Natural killer cell (primary cell): ENCODE measurements around the gene KRTAP9-1. TPM values are rescaled to one million over a fixed set of nuclear protein-coding genes. Genes with fewer than 3 reads are reported as not detected.
"Not testable (repeated sequence)": the region's sequence is repeated elsewhere in the genome, so short reads cannot be mapped to it uniquely, and the experiment has no call there.

Experiments
- ATAC-seq, 3 donors: fragments of 150-1000 bp in 2 of 3; fragments of 200-7000 bp in 1 of 3; cut with Tn5 transposase; 1 replicate in 1 of 3; 2 replicates in 2 of 3; pipeline ENCODE4 v1.10.0; 2021; ENCODE audit warnings: mild to moderate bottlenecking in 2 of 3, moderate library complexity in 2 of 3
- DNase-seq, 2 donors: peaks; one replicate each; pipeline versions ENCODE4 v3.0.0 to v3.0.0-alpha.2; 2013 to 2021; ENCODE audit warnings: mixed read lengths in 1 of 2
- H3K27ac ChIP-seq: one replicate; pipeline ENCODE4 v1.5.1; 2013; ENCODE audit warnings: mild to moderate bottlenecking, low read length
- H3K27me3 ChIP-seq: one replicate; pipeline ENCODE4 v1.6.1; 2013; ENCODE audit warnings: low read length; ENCODE audit not compliant: control insufficient read depth, insufficient read depth
- H3K36me3 ChIP-seq: one replicate; pipeline ENCODE4 v1.6.1; 2013; ENCODE audit warnings: low read length; ENCODE audit not compliant: control insufficient read depth, insufficient read depth
- H3K4me1 ChIP-seq: one replicate; pipeline ENCODE4 v1.6.1; 2013; ENCODE audit warnings: low read length; ENCODE audit not compliant: control insufficient read depth, insufficient read depth
- H3K4me3 ChIP-seq: one replicate; pipeline ENCODE4 v1.5.1; 2013; ENCODE audit warnings: low read length
- H3K9me3 ChIP-seq: one replicate; pipeline ENCODE4 v1.6.1; 2013; ENCODE audit warnings: low read length; ENCODE audit not compliant: control insufficient read depth, insufficient read depth
- H3K27ac Mint-ChIP-seq, 2 donors: one replicate each; pipeline ENCODE4 v1.8.0; 2022; ENCODE audit warnings: mild to moderate bottlenecking in 2 of 2, mixed read lengths in 2 of 2, moderate library complexity in 1 of 2
- H3K27me3 Mint-ChIP-seq, 2 donors: one replicate each; pipeline ENCODE4 v1.8.0; 2022; ENCODE audit warnings: low read depth in 2 of 2, mixed read lengths in 2 of 2
- H3K36me3 Mint-ChIP-seq: one replicate; pipeline ENCODE4 v1.8.0; 2022; ENCODE audit warnings: mixed read lengths
- H3K4me1 Mint-ChIP-seq, 2 donors: one replicate each; pipeline ENCODE4 v1.8.0; 2022; ENCODE audit warnings: mixed read lengths in 2 of 2
- H3K4me3 Mint-ChIP-seq: one replicate; pipeline ENCODE4 v1.8.0; 2022; ENCODE audit warnings: mild to moderate bottlenecking, moderate library complexity, mixed read lengths
- H3K9me3 Mint-ChIP-seq, 2 donors: one replicate each; pipeline ENCODE4 v1.8.0; 2022; ENCODE audit warnings: mixed read lengths in 2 of 2
- WGBS: methylation state at CpG from one replicate; pipeline ENCODE4 v1.1.7; 2013; ENCODE audit warnings: missing lambda C conversion rate; ENCODE audit not compliant: insufficient coverage; 5-methylcytosine and 5-hydroxymethylcytosine counted together
- intact Hi-C: fragments of 100-400 bp; cut with micrococcal nuclease; formaldehyde crosslinking; loops from one replicate; pipeline ENCODE4 v1.14.2; 2022
- total RNA-seq, 4 donors: library from RNA; stranded (reverse); fragments of 120-200 nt in 1 of 4; gene quantifications; one replicate each; pipeline versions ENCODE4 v1.2.3 to v1.2.4, GENCODE V29; 2013 to 2022
- TF ChIP-seq, protein P1 (sequence below): fragments of 200-600 bp; IDR thresholded peaks from one replicate; pipeline ENCODE4 v1.8.0; 2022; ENCODE audit warnings: antibody characterized with exemption

Gene KRTAP9-1
- total RNA-seq, 3 donors from 2014 or later (not counting 1 experiment from before 2014, with no cell fraction given), result not detected

DNA sequence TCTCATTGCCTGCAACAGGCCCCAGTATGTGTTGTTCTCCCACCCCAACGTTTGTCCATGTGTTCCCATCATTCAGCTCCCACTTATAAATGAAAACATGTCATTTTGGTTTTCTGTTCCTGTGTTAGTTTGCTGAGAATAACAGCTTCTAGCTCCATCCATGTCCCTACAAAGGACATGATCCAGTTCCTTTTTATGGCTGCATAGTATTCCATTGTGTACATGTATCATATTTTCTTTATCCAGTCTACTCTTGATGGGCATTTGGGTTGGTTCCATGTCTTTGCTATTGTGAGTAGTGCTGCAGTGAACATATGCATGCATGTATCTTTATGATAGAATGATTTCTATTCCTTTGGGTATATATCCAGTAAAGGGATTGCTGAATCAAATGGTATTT lies 26.0 kb downstream of the KRTAP9-1 start:
- H3K36me3 Mint-ChIP-seq, result no peaks in the 10 kb centered on the region
- intact Hi-C loops, result no loop called here
- TF ChIP-seq, protein P1, sequence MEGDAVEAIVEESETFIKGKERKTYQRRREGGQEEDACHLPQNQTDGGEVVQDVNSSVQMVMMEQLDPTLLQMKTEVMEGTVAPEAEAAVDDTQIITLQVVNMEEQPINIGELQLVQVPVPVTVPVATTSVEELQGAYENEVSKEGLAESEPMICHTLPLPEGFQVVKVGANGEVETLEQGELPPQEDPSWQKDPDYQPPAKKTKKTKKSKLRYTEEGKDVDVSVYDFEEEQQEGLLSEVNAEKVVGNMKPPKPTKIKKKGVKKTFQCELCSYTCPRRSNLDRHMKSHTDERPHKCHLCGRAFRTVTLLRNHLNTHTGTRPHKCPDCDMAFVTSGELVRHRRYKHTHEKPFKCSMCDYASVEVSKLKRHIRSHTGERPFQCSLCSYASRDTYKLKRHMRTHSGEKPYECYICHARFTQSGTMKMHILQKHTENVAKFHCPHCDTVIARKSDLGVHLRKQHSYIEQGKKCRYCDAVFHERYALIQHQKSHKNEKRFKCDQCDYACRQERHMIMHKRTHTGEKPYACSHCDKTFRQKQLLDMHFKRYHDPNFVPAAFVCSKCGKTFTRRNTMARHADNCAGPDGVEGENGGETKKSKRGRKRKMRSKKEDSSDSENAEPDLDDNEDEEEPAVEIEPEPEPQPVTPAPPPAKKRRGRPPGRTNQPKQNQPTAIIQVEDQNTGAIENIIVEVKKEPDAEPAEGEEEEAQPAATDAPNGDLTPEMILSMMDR, result no peak
- no peaks in the 10 kb centered on the region for H3K4me1 Mint-ChIP-seq
- 80% methylated on average over 1 of the region's 1 CpG for WGBS
- no peak overlapping the region for H3K4me3 Mint-ChIP-seq
- DNase-seq (no peak), ATAC-seq (no peak)
- peaks cover 15 to 31% of the 10 kb centered on the region in 2 donors for H3K27me3 Mint-ChIP-seq
- H3K4me1 ChIP-seq, result no peaks in the 10 kb centered on the region
- no peaks in the 10 kb centered on the region for H3K36me3 ChIP-seq
- H3K27ac Mint-ChIP-seq, result no peak overlapping the region
- peaks cover 2% of the 10 kb centered on the region for H3K27me3 ChIP-seq
- peaks cover 0 to 2% of the 10 kb centered on the region in 2 donors for H3K9me3 Mint-ChIP-seq
- no peaks in the 10 kb centered on the region for H3K9me3 ChIP-seq
- H3K4me3 ChIP-seq, result no peak overlapping the region
- H3K27ac ChIP-seq, result no peak overlapping the region

DNA sequence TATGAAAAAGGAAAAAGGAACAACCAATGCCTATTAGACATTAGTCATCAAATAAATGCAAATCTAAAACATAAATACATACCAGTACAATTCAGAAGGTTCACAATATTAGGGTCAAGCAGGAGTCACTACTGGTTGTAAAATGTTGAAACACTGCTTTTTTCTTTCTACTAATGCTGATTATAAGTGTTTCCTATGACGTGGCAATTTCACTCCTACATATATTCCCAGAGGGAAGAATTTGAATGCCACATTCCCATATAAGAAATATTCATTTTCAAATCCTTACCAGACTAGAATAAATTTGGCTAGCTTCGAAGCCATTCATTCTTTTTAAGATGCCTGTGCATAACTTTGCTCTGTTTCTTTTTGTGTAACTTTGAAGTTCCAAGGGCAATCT lies 34.1 kb downstream of the KRTAP9-1 start:
- no peak overlapping the region for H3K27ac Mint-ChIP-seq
- H3K27me3 Mint-ChIP-seq, result peaks cover 17 to 33% of the 10 kb centered on the region in 2 donors
- H3K27me3 ChIP-seq, result peaks cover 4% of the 10 kb centered on the region
- no peaks in the 10 kb centered on the region for H3K4me1 ChIP-seq
- H3K4me3 Mint-ChIP-seq, result no peak overlapping the region
- H3K9me3 ChIP-seq, result no peaks in the 10 kb centered on the region
- H3K4me1 Mint-ChIP-seq, result no peaks in the 10 kb centered on the region
- H3K36me3 Mint-ChIP-seq, result no peaks in the 10 kb centered on the region
- peaks cover 0 to 2% of the 10 kb centered on the region in 2 donors for H3K9me3 Mint-ChIP-seq
- no peak overlapping the region for H3K27ac ChIP-seq
- intact Hi-C loops, result loop anchor here (2.0 kb wide), 1 partner anchor 19 kb away; no protein-coding TSS in a partner anchor
- no peak overlapping the region for H3K4me3 ChIP-seq
- TF ChIP-seq, protein P1, result no peak
- H3K36me3 ChIP-seq, result no peaks in the 10 kb centered on the region
- WGBS, result 86% methylated on average over 1 of the region's 2 CpGs
- DNase-seq (no peak), ATAC-seq (no peak)

DNA sequence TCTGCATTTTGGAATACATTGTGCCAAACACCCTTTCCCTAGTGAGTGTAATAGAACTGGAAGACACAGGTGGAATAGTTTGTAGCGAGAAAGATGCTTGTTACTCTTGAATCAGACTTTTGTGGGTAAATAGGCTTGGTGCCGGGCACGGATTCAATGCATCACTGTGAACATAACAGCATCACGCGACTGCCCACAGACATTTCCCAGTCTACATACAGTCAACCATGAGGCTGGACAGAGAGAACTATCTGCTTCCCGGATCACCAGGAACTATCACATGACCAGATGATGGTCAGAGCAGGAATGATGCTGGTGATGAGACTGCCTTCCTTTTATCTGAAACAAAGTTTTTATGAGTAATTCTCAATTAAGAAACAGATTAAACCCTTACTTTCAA lies 36.4 kb downstream of the KRTAP9-1 start:
- TF ChIP-seq, protein P1, result no peak
- Histone ChIP-seq H3K27me3 (peaks cover 4% of the 10 kb centered on the region), H3K4me1 (no peaks in the 10 kb centered on the region), H3K36me3 (no peaks in the 10 kb centered on the region), H3K9me3 (no peaks in the 10 kb centered on the region), H3K27ac (no peak overlapping the region), H3K4me3 (no peak overlapping the region)
- no peak for DNase-seq
- no peaks in the 10 kb centered on the region for H3K9me3 Mint-ChIP-seq
- intact Hi-C loops, result no loop called here
- H3K4me3 Mint-ChIP-seq, result no peak overlapping the region
- ATAC-seq, result no peak
- H3K27ac Mint-ChIP-seq, result no peak overlapping the region
- 95% methylated on average over 6 of the region's 6 CpGs for WGBS
- H3K36me3 Mint-ChIP-seq, result no peaks in the 10 kb centered on the region
- peaks cover 12 to 29% of the 10 kb centered on the region in 2 donors for H3K27me3 Mint-ChIP-seq
- H3K4me1 Mint-ChIP-seq, result peaks cover 0 to 4% of the 10 kb centered on the region in 2 donors

DNA sequence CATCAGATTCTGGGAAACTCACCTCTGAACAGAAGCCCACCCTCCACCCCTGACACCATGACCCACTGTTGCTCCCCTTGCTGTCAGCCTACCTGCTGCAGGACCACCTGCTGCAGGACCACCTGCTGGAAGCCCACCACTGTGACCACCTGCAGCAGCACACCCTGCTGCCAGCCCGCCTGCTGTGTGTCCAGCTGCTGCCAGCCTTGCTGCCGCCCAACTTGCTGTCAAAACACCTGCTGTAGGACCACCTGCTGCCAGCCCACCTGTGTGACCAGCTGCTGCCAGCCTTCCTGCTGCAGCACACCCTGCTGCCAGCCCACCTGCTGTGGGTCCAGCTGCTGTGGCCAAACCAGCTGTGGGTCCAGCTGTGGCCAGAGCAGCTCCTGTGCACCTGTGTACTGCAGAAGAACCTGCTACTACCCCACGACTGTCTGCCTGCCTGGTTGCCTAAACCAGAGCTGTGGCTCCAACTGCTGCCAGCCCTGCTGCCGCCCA lies 37.0 kb downstream of the KRTAP9-1 start, which contains the start of gene KRTAP9-2:
Gene KRTAP9-2, plus strand, starts transcription at position 51 of the 498 bp plus-strand sequence. Its CDS starts 7 bp downstream, at position 58.
- ATAC-seq, H3K27ac Mint-ChIP-seq, H3K4me1 Mint-ChIP-seq, H3K4me1 ChIP-seq, H3K4me3 Mint-ChIP-seq, intact Hi-C loops, H3K27ac ChIP-seq, H3K4me3 ChIP-seq, H3K9me3 Mint-ChIP-seq, H3K27me3 ChIP-seq, H3K36me3 Mint-ChIP-seq, H3K36me3 ChIP-seq, DNase-seq, H3K9me3 ChIP-seq: not testable (repeated sequence)
- H3K27me3 Mint-ChIP-seq, result peaks cover 12 to 23% of the 10 kb centered on the region in 2 donors
- 84% methylated on average over 2 of the region's 4 CpGs for WGBS
